GM12892 (cell line): ENCODE data around the gene RAB31.

Experiments
- POLR2A ChIP-seq: IDR thresholded peaks from 2 replicates; pipeline ENCODE4 v1.6.1; 2011; ENCODE audit warnings: low read depth, low read length, control low read depth
- POLR2AphosphoS5 ChIP-seq: IDR thresholded peaks from 2 replicates; pipeline ENCODE4 v1.6.1; 2011; ENCODE audit warnings: low read depth, low read length, control low read depth

- no peak for TF ChIP-seq POLR2A
- TF ChIP-seq POLR2AphosphoS5, result no peak
These were observed 11.0 kb upstream of the RAB31 start for GRCh38 chr18:9697121-9697520.
